Neutrophil (primary cell): ENCODE results near the gene C2CD4B.

Source experiments
- H3K27ac ChIP-seq: fragments of 200-600 bp; sonication (generic); 2 replicates; pipeline ENCODE4 v1.5.1; 2016; ENCODE audit warnings: mild to moderate bottlenecking, moderate library complexity
- H3K27me3 ChIP-seq: fragments of 200-600 bp; sonication (generic); 2 replicates; pipeline ENCODE4 v1.6.0; 2016; ENCODE audit warnings: mild to moderate bottlenecking
- H3K36me3 ChIP-seq: fragments of 200-600 bp; sonication (generic); 2 replicates; pipeline ENCODE4 v1.5.1; 2017
- H3K4me1 ChIP-seq, 2 experiments: fragments of 200-600 bp in 1 of 2; sonication (generic) in 1 of 2; 1 replicate in 1 of 2; 2 replicates in 1 of 2; pipeline versions ENCODE4 v1.5.1 to v1.6.1; 2013 to 2016; ENCODE audit warnings: low read depth in 1 of 2, low read length in 1 of 2, mild to moderate bottlenecking in 1 of 2, moderate library complexity in 1 of 2; ENCODE audit not compliant: control insufficient read depth in 1 of 2, insufficient read depth in 1 of 2
- H3K4me3 ChIP-seq, 2 experiments: fragments of 200-600 bp in 1 of 2; sonication (generic) in 1 of 2; 1 replicate in 1 of 2; 2 replicates in 1 of 2; pipeline ENCODE4 v1.5.1; 2013 to 2016; ENCODE audit warnings: low read depth in 1 of 2, low read length in 1 of 2, mild to moderate bottlenecking in 1 of 2, moderate library complexity in 1 of 2
- H3K9me3 ChIP-seq: fragments of 200-600 bp; sonication (generic); 2 replicates; pipeline ENCODE4 v1.5.1; 2016
- CTCF ChIP-seq: fragments of 200-600 bp; sonication (generic); IDR thresholded peaks from 2 replicates; pipeline ENCODE4 v1.5.1; 2016; ENCODE audit warnings: antibody characterized with exemption

C2CD4B gene

GRCh38 chr15:62165793-62166375, 799 bp upstream of the C2CD4B start:
- Histone ChIP-seq H3K9me3 (no peaks in the 10 kb centered on the region), H3K36me3 (no peaks in the 10 kb centered on the region), H3K4me1 (peaks cover 35 to 42% of the 10 kb centered on the region in 2 experiments), H3K4me3 (peak overlapping the region; percentile 57 to 62), H3K27ac (no peak overlapping the region), H3K27me3 (peaks cover 59% of the 10 kb centered on the region)
- TF ChIP-seq CTCF = no peak

- Histone ChIP-seq H3K9me3 (no peaks in the 10 kb centered on the region), H3K4me1 (peaks cover 25 to 29% of the 10 kb centered on the region in 2 experiments), H3K27me3 (peaks cover 73% of the 10 kb centered on the region), H3K27ac (no peak overlapping the region), H3K36me3 (no peaks in the 10 kb centered on the region), H3K4me3 (peak overlapping the region; percentile 57 to 62)
- TF ChIP-seq CTCF = no peak
These were observed 535 bp downstream of the C2CD4B start for GRCh38 chr15:62164396-62165103.

GRCh38 chr15:62164014-62164395, 1.1 kb downstream of the C2CD4B start:
- Histone ChIP-seq H3K27ac (no peak overlapping the region), H3K4me1 (peaks cover 22 to 26% of the 10 kb centered on the region in 2 experiments), H3K36me3 (no peaks in the 10 kb centered on the region), H3K4me3 (peak overlapping the region; percentile 57 to 61), H3K27me3 (peaks cover 75% of the 10 kb centered on the region), H3K9me3 (no peaks in the 10 kb centered on the region)
- no peak for TF ChIP-seq CTCF

GRCh38 chr15:62163397-62164013, 1.6 kb downstream of the C2CD4B start:
- no peak for TF ChIP-seq CTCF
- Histone ChIP-seq H3K9me3 (no peaks in the 10 kb centered on the region), H3K27ac (no peak overlapping the region), H3K27me3 (peaks cover 75% of the 10 kb centered on the region), H3K4me1 (peaks cover 22 to 26% of the 10 kb centered on the region in 2 experiments), H3K36me3 (no peaks in the 10 kb centered on the region), H3K4me3 (peak overlapping the region; percentile 57 to 61)

- no peak overlapping the region for H3K4me3 ChIP-seq
- TF ChIP-seq CTCF = no peak
- H3K9me3 ChIP-seq = no peaks in the 10 kb centered on the region
- no peaks in the 10 kb centered on the region for H3K36me3 ChIP-seq
- peaks cover 28% of the 10 kb centered on the region for H3K27me3 ChIP-seq
- H3K27ac ChIP-seq = no peak overlapping the region
- no peaks in the 10 kb centered on the region for H3K4me1 ChIP-seq
These were observed 11.9 kb downstream of the C2CD4B start for GRCh38 chr15:62153228-62153627.
